ENCODE measurements around the gene LHPP. TPM values are rescaled to one million over a fixed set of nuclear protein-coding genes. Genes with fewer than 3 reads are reported as not detected.

The LHPP gene
- total RNA-seq, 1 donor from 2014 or later, result 16.2 TPM

- DNase-seq (no peak), ATAC-seq (no peak)
- Histone ChIP-seq H3K4me3 (no peak overlapping the region), H3K36me3 (no peaks in the 10 kb centered on the region), H3K4me1 (peaks cover 64% of the 10 kb centered on the region), H3K9me3 (no peaks in the 10 kb centered on the region), H3K27ac (peak overlapping the region; percentile 78), H3K27me3 (no peaks in the 10 kb centered on the region)
- TF ChIP-seq CTCF (IDR thresholded peaks at IDR 0.05), result no peak
- intact Hi-C loops (cut with DNase I), result no loop called here
Observed at GRCh38 chr10:124654686-124655085, 193.1 kb downstream of the LHPP start.

DNA sequence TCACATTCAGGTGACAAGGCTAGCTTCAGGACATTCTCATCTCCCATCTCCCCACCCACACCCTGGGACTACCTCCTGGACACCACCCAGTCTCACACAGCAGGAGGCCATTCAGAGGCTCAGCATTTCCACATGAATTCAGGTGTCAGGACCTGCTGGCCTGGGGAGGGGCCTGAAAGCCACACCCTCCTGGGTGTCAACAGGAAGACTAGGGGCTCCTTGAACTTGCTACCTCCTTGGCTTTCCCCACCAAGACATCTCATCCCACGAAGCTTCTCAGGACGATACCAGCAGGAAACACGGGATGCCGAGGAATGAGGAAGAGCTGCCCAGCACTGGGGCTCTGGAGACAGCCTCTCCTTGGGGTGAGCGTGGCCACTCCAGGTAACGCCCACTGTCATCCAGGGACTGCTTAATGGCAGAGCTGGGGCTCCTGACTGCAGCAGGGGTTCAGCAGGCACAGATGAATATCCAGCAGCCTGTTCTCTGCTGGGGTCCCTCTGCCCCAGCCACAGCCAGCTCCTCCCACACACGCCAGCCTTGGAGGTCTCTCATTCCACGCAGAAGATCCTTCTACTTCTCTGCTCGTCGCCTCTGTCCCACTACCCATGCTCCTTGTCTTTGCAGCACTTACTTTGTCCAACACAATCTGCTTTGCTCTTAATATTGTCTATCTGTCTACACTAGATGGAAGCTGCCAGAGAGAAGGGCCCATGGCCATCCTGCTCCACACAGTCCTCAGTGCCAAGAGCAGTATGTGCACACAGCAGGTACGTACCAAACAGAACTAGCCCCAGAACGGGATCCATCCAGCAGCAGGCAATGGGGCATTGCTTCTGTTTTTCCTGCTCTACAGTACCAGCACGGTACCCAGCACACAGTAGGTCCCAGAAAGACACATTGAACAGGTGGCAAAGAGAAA is 193.8 kb downstream of the LHPP start:
- Histone ChIP-seq H3K9me3 (no peaks in the 10 kb centered on the region), H3K4me1 (peaks cover 58% of the 10 kb centered on the region), H3K27ac (peak overlapping the region; percentile 78), H3K36me3 (no peaks in the 10 kb centered on the region), H3K27me3 (no peaks in the 10 kb centered on the region), H3K4me3 (no peak overlapping the region)
- TF ChIP-seq CTCF (IDR thresholded peaks at IDR 0.05), result no peak
- intact Hi-C loops (cut with DNase I), result no loop called here
- no peak for ATAC-seq
- no peak for DNase-seq

DNA sequence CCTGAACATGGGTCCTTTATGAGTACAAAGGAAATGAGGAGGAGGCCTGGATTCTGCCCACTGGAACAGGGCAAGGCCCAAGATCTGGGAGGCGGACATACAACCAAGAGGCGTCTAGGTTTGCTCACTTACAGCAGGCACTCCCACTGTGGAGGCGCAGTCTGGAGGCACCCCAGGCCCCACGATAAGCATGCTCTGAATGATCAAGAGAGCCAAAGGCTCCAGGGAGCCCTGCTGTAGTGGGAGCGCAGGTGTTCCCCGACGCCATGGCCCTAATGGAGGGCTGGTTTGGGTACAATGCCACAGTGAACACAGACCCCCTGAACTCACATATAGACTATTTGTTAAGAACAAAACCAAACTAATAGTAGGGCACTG is 194.5 kb downstream of the LHPP start:
- Histone ChIP-seq H3K27ac (no peak overlapping the region), H3K9me3 (no peaks in the 10 kb centered on the region), H3K36me3 (no peaks in the 10 kb centered on the region), H3K4me1 (peaks cover 54% of the 10 kb centered on the region), H3K4me3 (no peak overlapping the region), H3K27me3 (no peaks in the 10 kb centered on the region)
- no peak for TF ChIP-seq CTCF (IDR thresholded peaks at IDR 0.05)
- no peak for ATAC-seq
- no peak for DNase-seq
- intact Hi-C loops (cut with DNase I), result no loop called here

DNA sequence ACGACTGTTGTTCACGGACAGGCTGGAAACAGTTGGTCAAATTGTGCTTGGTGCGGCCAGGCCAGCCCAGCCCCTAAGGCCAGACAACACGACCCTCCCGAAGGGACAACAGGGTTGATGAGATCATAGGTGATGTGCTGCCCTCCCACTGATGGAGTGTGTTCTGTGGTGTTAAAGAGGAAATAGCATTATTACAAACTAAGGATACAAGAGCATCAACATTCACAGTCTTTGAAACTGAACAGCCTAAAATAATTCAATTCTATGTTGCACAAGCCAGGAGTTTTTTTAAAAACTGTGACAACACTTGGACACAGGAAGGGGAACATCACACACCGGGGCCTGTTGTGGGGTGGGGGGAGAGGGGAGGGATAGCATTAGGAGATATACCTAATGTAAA is 194.9 kb downstream of the LHPP start:
- no peak overlapping the region for H3K4me3 ChIP-seq
- TF ChIP-seq CTCF (IDR thresholded peaks at IDR 0.05), result no peak
- DNase-seq (no peak), ATAC-seq (no peak)
- intact Hi-C loops (cut with DNase I), result no loop called here
- peaks cover 50% of the 10 kb centered on the region for H3K4me1 ChIP-seq
- H3K9me3 ChIP-seq, result no peaks in the 10 kb centered on the region
- no peak overlapping the region for H3K27ac ChIP-seq
- H3K27me3 ChIP-seq, result no peaks in the 10 kb centered on the region
- H3K36me3 ChIP-seq, result no peaks in the 10 kb centered on the region

GRCh38 chr10:124657806-124658205 is 196.2 kb downstream of the LHPP start:
- ATAC-seq (no peak), DNase-seq (no peak)
- Histone ChIP-seq H3K4me3 (no peak overlapping the region), H3K27me3 (no peaks in the 10 kb centered on the region), H3K36me3 (no peaks in the 10 kb centered on the region), H3K4me1 (peaks cover 44% of the 10 kb centered on the region), H3K27ac (peak overlapping the region; percentile 51), H3K9me3 (no peaks in the 10 kb centered on the region)
- TF ChIP-seq CTCF (IDR thresholded peaks at IDR 0.05), result no peak
- intact Hi-C loops (cut with DNase I), result no loop called here

Data from upper lobe of right lung (tissue), 1 donor.